ENCODE measurements around the gene CD163.

The CD163 gene

GRCh38 chr12:7501031-7501588 lies 2.5 kb downstream of the CD163 start:
- H3K4me3 ChIP-seq (ENCODE audit: low read length), result no peak overlapping the region
- no peak for TF ChIP-seq CTCF (conservative IDR thresholded peaks at IDR 0.05; ENCODE audit: low read depth, low read length)
- DNase-seq (ENCODE audit: low read depth), result no peak

- TF ChIP-seq CTCF (conservative IDR thresholded peaks at IDR 0.05; ENCODE audit: low read depth, low read length), result no peak
- no peak for DNase-seq (ENCODE audit: low read depth)
- H3K4me3 ChIP-seq (ENCODE audit: low read length), result no peak overlapping the region
Measured at GRCh38 chr12:7499636-7500035, 3.9 kb downstream of the CD163 start.

- no peak for DNase-seq (ENCODE audit: low read depth)
- TF ChIP-seq CTCF (conservative IDR thresholded peaks at IDR 0.05; ENCODE audit: low read depth, low read length), result no peak
- no peak overlapping the region for H3K4me3 ChIP-seq (ENCODE audit: low read length)
Measured at GRCh38 chr12:7498809-7499208, 4.8 kb downstream of the CD163 start.

- DNase-seq (ENCODE audit: low read depth), result no peak
- no peak for TF ChIP-seq CTCF (conservative IDR thresholded peaks at IDR 0.05; ENCODE audit: low read depth, low read length)
- H3K4me3 ChIP-seq (ENCODE audit: low read length), result no peak overlapping the region
Measured at GRCh38 chr12:7497661-7498060, 5.9 kb downstream of the CD163 start.

- no peak for TF ChIP-seq CTCF (conservative IDR thresholded peaks at IDR 0.05; ENCODE audit: low read depth, low read length)
- no peak for DNase-seq (ENCODE audit: low read depth)
- no peak overlapping the region for H3K4me3 ChIP-seq (ENCODE audit: low read length)
Measured at GRCh38 chr12:7496451-7496850, 7.1 kb downstream of the CD163 start.

GRCh38 chr12:7495136-7495535 lies 8.4 kb downstream of the CD163 start:
- no peak for DNase-seq (ENCODE audit: low read depth)
- TF ChIP-seq CTCF (conservative IDR thresholded peaks at IDR 0.05; ENCODE audit: low read depth, low read length), result no peak
- no peak overlapping the region for H3K4me3 ChIP-seq (ENCODE audit: low read length)

- no peak overlapping the region for H3K4me3 ChIP-seq (ENCODE audit: low read length)
- no peak for DNase-seq (ENCODE audit: low read depth)
Measured at GRCh38 chr12:7493006-7493405, 10.6 kb downstream of the CD163 start.

More at GRCh38 chr12:7493006-7493405, 10.6 kb downstream of the CD163 start:
- TF ChIP-seq CTCF (conservative IDR thresholded peaks at IDR 0.05; ENCODE audit: low read depth, low read length), result no peak

Measured in retinal pigment epithelial cell (primary cell).